Mesenchymal stem cell (in vitro differentiated cells and primary cell): ENCODE data around the gene ARHGAP15.

ENCODE experiments used
- DNase-seq: peaks from one replicate; pipeline ENCODE4 v3.0.0-alpha.2; 2013
- H2AFZ ChIP-seq: one replicate; pipeline ENCODE4 v1.6.1; 2013; ENCODE audit warnings: low read depth, mild to moderate bottlenecking, control low read depth, inconsistent platforms, low read length, moderate library complexity
- H2AK5ac ChIP-seq: 2 replicates; pipeline ENCODE4 v1.6.1; 2013; ENCODE audit warnings: low read length, moderate library complexity, mild to moderate bottlenecking, inconsistent platforms; ENCODE audit not compliant: severe bottlenecking
- H2BK120ac ChIP-seq: one replicate; pipeline ENCODE4 v1.6.1; 2013; ENCODE audit warnings: low read depth, mild to moderate bottlenecking, inconsistent platforms, low read length, moderate library complexity
- H2BK12ac ChIP-seq, 2 experiments: one replicate each; pipeline ENCODE4 v1.6.1; 2013; ENCODE audit warnings: inconsistent platforms in 2 of 2, low read length in 2 of 2, mild to moderate bottlenecking in 2 of 2, moderate library complexity in 2 of 2, control low read depth in 1 of 2
- H2BK15ac ChIP-seq: one replicate; pipeline ENCODE4 v1.6.1; 2013; ENCODE audit warnings: mild to moderate bottlenecking, low read depth, inconsistent platforms; ENCODE audit not compliant: poor library complexity, severe bottlenecking
- H2BK5ac ChIP-seq: 2 replicates; pipeline ENCODE4 v1.6.1; 2013; ENCODE audit warnings: low read depth, mild to moderate bottlenecking, low read length, control low read depth, inconsistent platforms; ENCODE audit not compliant: poor library complexity, severe bottlenecking
- H3K14ac ChIP-seq, 2 experiments: one replicate each; pipeline ENCODE4 v1.6.1; 2013; ENCODE audit warnings: inconsistent platforms in 2 of 2, low read length in 2 of 2, control low read depth in 1 of 2, mild to moderate bottlenecking in 1 of 2, moderate library complexity in 1 of 2
- H3K18ac ChIP-seq, 2 experiments: one replicate each; pipeline ENCODE4 v1.6.1; 2013; ENCODE audit warnings: inconsistent platforms in 2 of 2, low read length in 2 of 2, control low read depth in 1 of 2, low read depth in 1 of 2, mild to moderate bottlenecking in 1 of 2
- H3K23ac ChIP-seq, 2 experiments: one replicate each; pipeline ENCODE4 v1.6.1; 2013; ENCODE audit warnings: inconsistent platforms in 2 of 2, low read length in 2 of 2, mild to moderate bottlenecking in 2 of 2, moderate library complexity in 2 of 2, control low read depth in 1 of 2
- H3K27ac ChIP-seq: 2 replicates; pipeline ENCODE4 v1.5.1; 2013; ENCODE audit warnings: mild to moderate bottlenecking, moderate library complexity, low read length, control low read depth, inconsistent platforms; ENCODE audit not compliant: poor library complexity, severe bottlenecking
- H3K27me3 ChIP-seq, 2 experiments: 2 replicates each; pipeline versions ENCODE4 v1.6.1 to v1.7.0; 2013; ENCODE audit warnings: low read length in 2 of 2, mild to moderate bottlenecking in 2 of 2, moderate library complexity in 2 of 2, control low read depth in 1 of 2, inconsistent platforms in 1 of 2; ENCODE audit not compliant: control insufficient read depth in 1 of 2, insufficient read depth in 1 of 2
- H3K36me3 ChIP-seq, 2 experiments: 2 replicates each; pipeline versions ENCODE4 v1.6.1 to v1.7.0; 2013; ENCODE audit warnings: low read length in 2 of 2, control low read depth in 1 of 2, inconsistent platforms in 1 of 2, low read depth in 1 of 2, mild to moderate bottlenecking in 1 of 2; ENCODE audit not compliant: insufficient read depth in 2 of 2, control insufficient read depth in 1 of 2
- H3K4ac ChIP-seq, 2 experiments: one replicate each; pipeline ENCODE4 v1.6.1; 2013; ENCODE audit warnings: inconsistent platforms in 2 of 2, low read length in 2 of 2, mild to moderate bottlenecking in 2 of 2, moderate library complexity in 2 of 2, control low read depth in 1 of 2, low read depth in 1 of 2
- H3K4me1 ChIP-seq: 2 replicates; pipeline ENCODE4 v1.6.1; 2013; ENCODE audit warnings: low read depth, low read length, control low read depth; ENCODE audit not compliant: control insufficient read depth, insufficient read depth
- H3K4me2 ChIP-seq: 2 replicates; pipeline ENCODE4 v1.6.1; 2013; ENCODE audit warnings: low read length, mild to moderate bottlenecking, inconsistent platforms; ENCODE audit not compliant: poor library complexity, severe bottlenecking
- H3K4me3 ChIP-seq, 2 experiments: 2 replicates each; pipeline versions ENCODE4 v1.5.1 to v1.7.0; 2013; ENCODE audit warnings: low read length in 2 of 2, mild to moderate bottlenecking in 2 of 2, control low read depth in 1 of 2, low read depth in 1 of 2; ENCODE audit not compliant: insufficient read depth in 1 of 2
- H3K79me1 ChIP-seq: replicated peaks from 2 replicates; pipeline ENCODE4 v1.6.1; 2013; ENCODE audit warnings: mild to moderate bottlenecking, control low read depth, low read length, inconsistent platforms; ENCODE audit not compliant: poor library complexity, severe bottlenecking
- H3K9ac ChIP-seq: 2 replicates; pipeline ENCODE4 v1.7.0; 2013; ENCODE audit warnings: mild to moderate bottlenecking, low read length, moderate library complexity
- H3K9me3 ChIP-seq: 2 replicates; pipeline ENCODE4 v1.7.0; 2013; ENCODE audit warnings: mild to moderate bottlenecking, low read length; ENCODE audit not compliant: control insufficient read depth
- H4K8ac ChIP-seq: one replicate; pipeline ENCODE4 v1.6.1; 2013; ENCODE audit warnings: inconsistent platforms, mild to moderate bottlenecking, low read length, moderate library complexity
- H4K91ac ChIP-seq: one replicate; pipeline ENCODE4 v1.6.1; 2013; ENCODE audit warnings: mild to moderate bottlenecking, low read length, inconsistent platforms
- WGBS: methylation state at CpG from one replicate; pipeline ENCODE4 v1.1.7; 2013; ENCODE audit warnings: mixed read lengths; 5-methylcytosine and 5-hydroxymethylcytosine counted together

The ARHGAP15 gene

GRCh38 chr2:143296089-143296488 lies 166.9 kb downstream of the ARHGAP15 start:
- H2BK5ac ChIP-seq: no peak overlapping the region
- no peak overlapping the region for H2BK15ac ChIP-seq
- no peak overlapping the region for H3K4me3 ChIP-seq
- H3K4me2 ChIP-seq: no peak overlapping the region
- DNase-seq: no peak
- no peak overlapping the region for H3K27ac ChIP-seq
- H4K8ac ChIP-seq: no peak overlapping the region
- no peaks in the 10 kb centered on the region for H3K79me1 ChIP-seq
- 93% methylated on average over 3 of the region's 3 CpGs for WGBS
- H3K14ac ChIP-seq: no peak overlapping the region
- no peak overlapping the region for H4K91ac ChIP-seq
- H3K23ac ChIP-seq: no peak overlapping the region
- H2AK5ac ChIP-seq: no peak overlapping the region
- H3K27me3 ChIP-seq: no peaks in the 10 kb centered on the region
- no peak overlapping the region for H3K18ac ChIP-seq
- no peak overlapping the region for H3K9ac ChIP-seq
- no peak overlapping the region for H3K4ac ChIP-seq
- H3K4me1 ChIP-seq: no peaks in the 10 kb centered on the region
- H2AFZ ChIP-seq: no peak overlapping the region
- no peak overlapping the region for H2BK12ac ChIP-seq
- H2BK120ac ChIP-seq: no peak overlapping the region
- H3K36me3 ChIP-seq: no peaks in the 10 kb centered on the region
- no peaks in the 10 kb centered on the region for H3K9me3 ChIP-seq

- Histone ChIP-seq H2AK5ac (no peak overlapping the region), H4K91ac (no peak overlapping the region), H3K9me3 (no peaks in the 10 kb centered on the region), H2AFZ (no peak overlapping the region), H3K79me1 (no peaks in the 10 kb centered on the region), H3K27ac (no peak overlapping the region), H2BK120ac (no peak overlapping the region), H3K18ac (no peak overlapping the region), H3K4me1 (no peaks in the 10 kb centered on the region), H3K23ac (no peak overlapping the region), H2BK12ac (no peak overlapping the region), H3K9ac (no peak overlapping the region), H3K4me2 (no peak overlapping the region), H3K14ac (no peak overlapping the region), H3K4ac (no peak overlapping the region), H2BK5ac (no peak overlapping the region), H4K8ac (no peak overlapping the region), H2BK15ac (no peak overlapping the region), H3K27me3 (no peaks in the 10 kb centered on the region), H3K4me3 (no peak overlapping the region), H3K36me3 (no peaks in the 10 kb centered on the region)
- DNase-seq: no peak
These were observed 168.0 kb downstream of the ARHGAP15 start for GRCh38 chr2:143297182-143297581.

- DNase-seq: peak; percentile 81
- Histone ChIP-seq H3K4me1 (no peaks in the 10 kb centered on the region), H2BK120ac (no peak overlapping the region), H2AFZ (no peak overlapping the region), H2BK15ac (no peak overlapping the region), H3K4me2 (no peak overlapping the region), H3K9me3 (no peaks in the 10 kb centered on the region), H2BK5ac (no peak overlapping the region), H3K14ac (no peak overlapping the region), H3K4me3 (no peak overlapping the region), H3K27ac (no peak overlapping the region), H3K36me3 (no peaks in the 10 kb centered on the region), H4K91ac (no peak overlapping the region), H3K79me1 (no peaks in the 10 kb centered on the region), H3K4ac (no peak overlapping the region), H3K18ac (no peak overlapping the region), H4K8ac (no peak overlapping the region), H2BK12ac (no peak overlapping the region), H3K9ac (no peak overlapping the region), H3K27me3 (no peaks in the 10 kb centered on the region), H2AK5ac (no peak overlapping the region), H3K23ac (no peak overlapping the region)
These were observed 171.3 kb downstream of the ARHGAP15 start for GRCh38 chr2:143300536-143300935.

- no peak overlapping the region for H3K4ac ChIP-seq
- H2BK5ac ChIP-seq: no peak overlapping the region
- no peaks in the 10 kb centered on the region for H3K79me1 ChIP-seq
- H3K27me3 ChIP-seq: no peaks in the 10 kb centered on the region
- H3K36me3 ChIP-seq: no peaks in the 10 kb centered on the region
- H2BK120ac ChIP-seq: no peak overlapping the region
- H3K4me1 ChIP-seq: no peaks in the 10 kb centered on the region
- no peak for DNase-seq
- WGBS: 83% methylated on average over 2 of the region's 2 CpGs
- H2BK12ac ChIP-seq: no peak overlapping the region
- H3K14ac ChIP-seq: no peak overlapping the region
- H3K18ac ChIP-seq: no peak overlapping the region
- H4K8ac ChIP-seq: no peak overlapping the region
- H3K27ac ChIP-seq: no peak overlapping the region
- no peak overlapping the region for H2BK15ac ChIP-seq
- H3K23ac ChIP-seq: no peak overlapping the region
- H3K4me2 ChIP-seq: no peak overlapping the region
- no peak overlapping the region for H3K9ac ChIP-seq
- H2AK5ac ChIP-seq: no peak overlapping the region
- H2AFZ ChIP-seq: no peak overlapping the region
- H3K9me3 ChIP-seq: no peaks in the 10 kb centered on the region
- H3K4me3 ChIP-seq: no peak overlapping the region
- no peak overlapping the region for H4K91ac ChIP-seq
These were observed 182.2 kb downstream of the ARHGAP15 start for GRCh38 chr2:143311426-143311825.
